T-helper 1 cell treated with Interleukin-12 subunit alpha and Interleukin-12 subunit beta and Interleukin-4 antibody, amounts not matched to agents 30 μg/mL and 1 μg/mL, for 36 hours (primary cell): ENCODE measurements around the gene MBTPS2.
"Not testable (repeated sequence)": the region's sequence is repeated elsewhere in the genome, so short reads cannot be mapped to it uniquely, and the experiment has no call there.

Source experiments
- H3K27ac Mint-ChIP-seq: one replicate; pipeline ENCODE4 v1.8.0; 2021; ENCODE audit warnings: mild to moderate bottlenecking, mixed read lengths
- H3K27me3 Mint-ChIP-seq: one replicate; pipeline ENCODE4 v1.8.0; 2021; ENCODE audit warnings: low read depth, mixed read lengths
- H3K36me3 Mint-ChIP-seq: one replicate; pipeline ENCODE4 v1.8.0; 2021; ENCODE audit warnings: low read depth, mixed read lengths
- H3K4me1 Mint-ChIP-seq: one replicate; pipeline ENCODE4 v1.8.0; 2021; ENCODE audit warnings: low read depth, mixed read lengths
- H3K4me3 Mint-ChIP-seq: one replicate; pipeline ENCODE4 v1.8.0; 2021; ENCODE audit warnings: mild to moderate bottlenecking, moderate library complexity, mixed read lengths
- H3K9me3 Mint-ChIP-seq: one replicate; pipeline ENCODE4 v1.8.0; 2021; ENCODE audit warnings: mixed read lengths

The MBTPS2 gene

GRCh38 chrX:21837056-21837455 lies 2.4 kb upstream of the MBTPS2 start:
- Mint-ChIP-seq H3K27ac (no peak overlapping the region), H3K36me3 (no peaks in the 10 kb centered on the region)

DNA sequence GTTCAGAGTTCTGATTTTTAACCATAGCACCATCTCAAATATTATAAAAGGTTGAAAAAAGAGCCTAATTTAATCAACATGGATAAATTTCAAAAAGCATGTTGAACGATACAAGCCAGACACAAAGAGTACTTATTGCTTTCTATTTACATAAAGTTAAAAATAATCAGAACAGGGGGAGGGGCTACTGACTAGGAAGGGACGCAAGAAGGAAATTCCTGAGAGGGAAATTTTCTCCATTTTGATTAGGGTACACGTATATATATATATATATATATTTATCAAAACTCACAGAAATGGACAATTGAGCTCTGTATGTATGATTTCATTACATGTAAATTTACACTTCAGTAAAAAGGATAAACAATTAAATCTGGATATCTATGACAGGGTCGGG lies 482 bp upstream of the MBTPS2 start:
- peak overlapping the region; percentile 88 for H3K4me3 Mint-ChIP-seq
- peaks cover 3% of the 10 kb centered on the region for H3K36me3 Mint-ChIP-seq
- H3K9me3 Mint-ChIP-seq = no peaks in the 10 kb centered on the region
- H3K27ac Mint-ChIP-seq = peak overlapping the region; percentile 85
- H3K27me3 Mint-ChIP-seq = no peaks in the 10 kb centered on the region
- H3K4me1 Mint-ChIP-seq = peaks cover 6% of the 10 kb centered on the region

More at GRCh38 chrX:21837056-21837455, 2.4 kb upstream of the MBTPS2 start:
- Mint-ChIP-seq H3K4me3 (no peak overlapping the region), H3K4me1 (peaks cover 8% of the 10 kb centered on the region), H3K27me3 (no peaks in the 10 kb centered on the region), H3K9me3 (no peaks in the 10 kb centered on the region)

- Mint-ChIP-seq H3K4me1 (peaks cover 6% of the 10 kb centered on the region), H3K27ac (peak overlapping the region; percentile 78), H3K36me3 (peaks cover 4% of the 10 kb centered on the region), H3K4me3 (peak overlapping the region; percentile 88), H3K27me3 (no peaks in the 10 kb centered on the region), H3K9me3 (no peaks in the 10 kb centered on the region)
Measured at GRCh38 chrX:21840193-21840545, 752 bp downstream of the MBTPS2 start.

DNA sequence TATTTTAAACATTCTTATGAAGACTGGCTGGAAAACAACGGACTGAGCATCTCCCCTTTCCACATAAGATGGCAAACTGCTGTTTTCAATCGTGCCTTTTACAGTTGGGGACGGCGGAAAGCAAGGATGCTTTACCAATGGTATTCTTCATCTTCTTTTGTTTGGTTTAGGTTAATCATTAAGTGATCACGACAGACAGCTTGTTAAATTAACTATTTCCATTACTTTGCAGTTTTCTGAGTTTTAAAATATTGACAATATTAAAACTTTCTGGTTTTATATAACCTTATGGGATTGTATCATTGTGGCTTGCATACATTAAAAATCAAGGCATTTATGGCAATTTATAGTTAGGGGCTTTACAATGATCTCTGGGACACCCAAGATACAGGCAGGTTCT lies 3.8 kb downstream of the MBTPS2 start:
- H3K9me3 Mint-ChIP-seq = no peaks in the 10 kb centered on the region
- H3K36me3 Mint-ChIP-seq = peaks cover 9% of the 10 kb centered on the region
- no peak overlapping the region for H3K4me3 Mint-ChIP-seq
- H3K27ac Mint-ChIP-seq = no peak overlapping the region
- peaks cover 6% of the 10 kb centered on the region for H3K4me1 Mint-ChIP-seq
- no peaks in the 10 kb centered on the region for H3K27me3 Mint-ChIP-seq

DNA sequence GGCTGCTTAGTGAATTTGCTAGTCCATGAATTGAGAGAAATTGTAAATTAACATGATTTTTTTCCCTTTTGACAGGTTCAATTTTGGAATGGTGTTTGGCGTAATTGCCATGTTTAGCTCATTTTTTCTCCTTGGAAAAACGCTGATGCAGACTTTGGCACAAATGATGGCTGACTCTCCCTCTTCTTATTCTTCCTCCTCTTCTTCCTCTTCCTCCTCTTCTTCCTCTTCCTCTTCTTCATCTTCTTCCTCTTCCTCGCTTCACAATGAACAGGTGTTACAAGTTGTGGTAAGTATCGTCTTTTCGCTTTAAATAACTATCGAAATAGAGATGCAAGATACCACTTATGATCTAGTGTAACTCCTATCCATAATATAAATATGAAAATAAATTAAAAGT lies 5.7 kb downstream of the MBTPS2 start:
- no peaks in the 10 kb centered on the region for H3K9me3 Mint-ChIP-seq
- peaks cover 5% of the 10 kb centered on the region for H3K4me1 Mint-ChIP-seq
- H3K27me3 Mint-ChIP-seq = no peaks in the 10 kb centered on the region
- H3K4me3 Mint-ChIP-seq = no peak overlapping the region
- H3K36me3 Mint-ChIP-seq = peaks cover 9% of the 10 kb centered on the region
- H3K27ac Mint-ChIP-seq = no peak overlapping the region

DNA sequence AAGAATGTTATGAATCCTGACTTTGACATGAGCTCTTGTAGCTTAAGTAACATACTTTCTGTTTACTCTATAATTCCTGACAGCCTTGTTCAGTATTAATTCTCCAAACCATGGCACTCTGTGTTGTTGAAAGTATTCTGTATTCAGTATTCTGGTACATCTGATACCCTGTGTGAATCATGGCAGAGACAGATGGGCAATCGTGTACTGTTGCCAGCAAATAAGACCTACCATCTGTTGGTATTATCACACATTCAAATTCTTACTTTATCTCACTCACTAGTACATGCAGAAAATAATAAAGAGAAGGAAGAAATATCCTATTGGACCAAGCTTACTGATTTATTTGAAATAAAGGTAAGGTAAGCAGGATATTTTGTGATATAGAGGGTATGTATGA lies 7.9 kb downstream of the MBTPS2 start:
- H3K4me1 Mint-ChIP-seq = no peaks in the 10 kb centered on the region
- H3K9me3 Mint-ChIP-seq = no peaks in the 10 kb centered on the region
- H3K36me3 Mint-ChIP-seq = peaks cover 9% of the 10 kb centered on the region
- H3K4me3 Mint-ChIP-seq = no peak overlapping the region
- no peak overlapping the region for H3K27ac Mint-ChIP-seq
- H3K27me3 Mint-ChIP-seq = no peaks in the 10 kb centered on the region

DNA sequence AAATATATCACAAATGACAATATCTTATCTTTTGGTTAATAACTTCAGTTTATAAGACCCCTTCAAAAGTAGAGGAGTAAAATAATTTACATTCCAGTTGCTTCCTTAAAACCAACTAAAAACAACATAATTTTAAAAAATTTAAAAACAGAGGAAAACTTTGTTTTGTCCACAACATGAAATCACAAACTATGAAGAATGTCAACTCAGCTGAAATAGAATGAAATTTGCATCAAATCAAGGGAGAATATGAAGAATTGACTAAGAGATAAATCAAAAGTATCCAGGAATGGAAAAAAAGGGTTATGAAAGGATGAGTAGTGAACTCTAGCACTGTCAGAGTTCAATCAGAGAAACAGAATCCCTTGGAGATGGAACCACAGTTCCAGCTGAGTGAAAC lies 14.2 kb downstream of the MBTPS2 start:
- Mint-ChIP-seq H3K4me3 (no peak overlapping the region), H3K4me1 (no peaks in the 10 kb centered on the region), H3K27ac (no peak overlapping the region), H3K36me3 (peaks cover 16% of the 10 kb centered on the region), H3K9me3 (no peaks in the 10 kb centered on the region), H3K27me3 (no peaks in the 10 kb centered on the region)

GRCh38 chrX:21855937-21856415 lies 16.6 kb downstream of the MBTPS2 start, which contains the start of gene YY2:
YY2 (plus strand) TSS chrX:21855987; CDS start chrX:21856485, 498 bp downstream.
- Mint-ChIP-seq H3K36me3 (peaks cover 16% of the 10 kb centered on the region), H3K9me3 (no peaks in the 10 kb centered on the region), H3K4me3 (no peak within 1 kb of the TSS)

DNA sequence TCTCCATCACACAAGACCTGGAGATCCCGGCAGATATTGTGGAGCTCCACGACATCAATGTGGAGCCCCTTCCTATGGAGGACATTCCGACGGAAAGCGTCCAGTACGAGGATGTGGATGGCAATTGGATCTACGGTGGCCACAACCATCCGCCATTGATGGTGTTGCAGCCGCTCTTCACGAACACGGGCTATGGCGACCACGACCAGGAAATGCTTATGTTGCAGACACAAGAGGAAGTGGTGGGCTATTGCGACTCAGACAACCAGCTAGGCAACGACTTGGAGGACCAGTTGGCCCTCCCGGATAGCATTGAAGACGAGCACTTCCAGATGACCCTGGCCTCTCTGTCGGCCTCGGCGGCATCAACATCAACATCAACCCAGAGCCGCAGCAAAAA lies 17.1 kb downstream of the MBTPS2 start:
- no peaks in the 10 kb centered on the region for H3K4me1 Mint-ChIP-seq
- no peaks in the 10 kb centered on the region for H3K27me3 Mint-ChIP-seq
- H3K36me3 Mint-ChIP-seq = peaks cover 16% of the 10 kb centered on the region
- H3K27ac Mint-ChIP-seq = no peak overlapping the region
- no peak overlapping the region for H3K4me3 Mint-ChIP-seq
- no peaks in the 10 kb centered on the region for H3K9me3 Mint-ChIP-seq

More at GRCh38 chrX:21855937-21856415, 16.6 kb downstream of the MBTPS2 start, which contains the start of gene YY2:
- no peaks in the 10 kb centered on the region for H3K4me1 Mint-ChIP-seq
- H3K27ac Mint-ChIP-seq = no peak within 1 kb of the TSS
- H3K27me3 Mint-ChIP-seq = no peaks in the 10 kb centered on the region

DNA sequence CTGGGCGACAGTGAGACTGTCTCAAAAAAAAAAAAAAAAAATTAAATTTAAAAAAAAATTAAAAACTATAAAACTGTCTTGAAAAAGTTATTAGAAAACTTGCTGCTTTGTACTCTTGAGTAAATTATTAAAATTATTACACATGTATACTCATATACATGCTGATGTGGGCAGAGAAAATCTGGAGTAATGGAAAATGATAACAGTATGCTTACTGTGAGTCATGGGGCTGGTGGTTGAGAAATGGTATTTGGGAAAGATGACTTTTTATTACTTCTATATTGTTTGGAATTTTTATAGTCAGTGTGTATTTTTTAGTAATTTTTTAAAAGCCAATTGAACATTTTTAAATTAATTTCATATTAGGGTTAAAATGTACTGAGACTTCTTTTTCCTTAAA lies 23.8 kb downstream of the MBTPS2 start:
- H3K36me3 Mint-ChIP-seq = peaks cover 2% of the 10 kb centered on the region
- H3K4me3 Mint-ChIP-seq = no peak overlapping the region
- no peaks in the 10 kb centered on the region for H3K4me1 Mint-ChIP-seq
- no peaks in the 10 kb centered on the region for H3K9me3 Mint-ChIP-seq
- no peaks in the 10 kb centered on the region for H3K27me3 Mint-ChIP-seq
- H3K27ac Mint-ChIP-seq = no peak overlapping the region

- Mint-ChIP-seq H3K9me3 (no peaks in the 10 kb centered on the region), H3K27ac (no peak overlapping the region), H3K4me1 (no peaks in the 10 kb centered on the region), H3K4me3 (no peak overlapping the region), H3K36me3 (peaks cover 2% of the 10 kb centered on the region), H3K27me3 (no peaks in the 10 kb centered on the region)
Measured at GRCh38 chrX:21865436-21865835, 26.0 kb downstream of the MBTPS2 start.

DNA sequence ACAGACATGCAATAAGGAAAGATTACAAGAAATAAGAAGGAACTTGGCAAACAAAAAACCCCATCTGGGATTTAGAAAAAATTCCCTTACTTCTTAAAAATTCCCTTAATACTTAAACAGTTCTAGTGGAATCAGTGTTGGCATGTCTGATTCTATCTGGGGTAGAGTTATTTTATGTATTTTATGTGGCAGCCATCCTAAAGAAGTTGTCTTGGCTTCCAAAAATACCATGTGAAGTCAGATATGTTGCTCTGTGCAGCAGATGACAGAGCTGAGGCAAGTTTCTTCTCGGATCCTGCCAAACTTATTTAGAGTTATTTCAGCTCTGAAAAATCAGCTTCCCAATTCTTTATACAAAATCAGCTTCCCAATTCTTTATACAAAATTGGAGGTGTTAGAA lies 31.1 kb downstream of the MBTPS2 start:
- Mint-ChIP-seq H3K27me3 (no peaks in the 10 kb centered on the region), H3K4me1 (peaks cover 3% of the 10 kb centered on the region), H3K27ac (no peak overlapping the region), H3K4me3 (no peak overlapping the region), H3K36me3 (peaks cover 2% of the 10 kb centered on the region), H3K9me3 (no peaks in the 10 kb centered on the region)

- Mint-ChIP-seq H3K4me1 (peaks cover 3% of the 10 kb centered on the region), H3K4me3 (no peak overlapping the region)
Measured at GRCh38 chrX:21873063-21873775, 33.8 kb downstream of the MBTPS2 start.

DNA sequence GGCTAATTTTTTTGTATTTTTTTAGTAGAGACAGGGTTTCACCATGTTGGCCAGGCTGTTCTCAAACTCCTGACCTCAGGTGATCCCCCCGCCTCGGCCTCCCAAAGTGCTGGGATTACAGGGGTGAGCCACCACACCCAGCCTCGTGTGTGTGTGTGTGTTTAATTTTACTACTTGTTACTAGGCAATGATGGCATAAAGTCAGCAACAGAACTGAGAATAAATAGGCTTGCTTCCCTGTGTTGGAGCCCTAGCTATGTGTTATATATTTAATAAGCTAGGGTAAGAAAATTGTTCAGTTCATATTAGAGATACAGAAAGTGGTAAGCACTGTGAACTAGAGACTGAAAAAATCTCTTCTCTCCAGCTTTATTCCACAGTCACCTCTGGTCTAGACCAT lies 34.8 kb downstream of the MBTPS2 start:
- H3K27ac Mint-ChIP-seq, H3K27me3 Mint-ChIP-seq, H3K9me3 Mint-ChIP-seq, H3K36me3 Mint-ChIP-seq, H3K4me3 Mint-ChIP-seq, H3K4me1 Mint-ChIP-seq: not testable (repeated sequence)

More at GRCh38 chrX:21873063-21873775, 33.8 kb downstream of the MBTPS2 start:
- Mint-ChIP-seq H3K36me3 (no peaks in the 10 kb centered on the region), H3K27me3 (no peaks in the 10 kb centered on the region), H3K9me3 (no peaks in the 10 kb centered on the region), H3K27ac (no peak overlapping the region)

GRCh38 chrX:21875013-21875412 lies 35.6 kb downstream of the MBTPS2 start:
- H3K4me3 Mint-ChIP-seq = no peak overlapping the region
- no peak overlapping the region for H3K27ac Mint-ChIP-seq
- H3K36me3 Mint-ChIP-seq = peaks cover 2% of the 10 kb centered on the region
- H3K9me3 Mint-ChIP-seq = no peaks in the 10 kb centered on the region
- H3K27me3 Mint-ChIP-seq = no peaks in the 10 kb centered on the region
- H3K4me1 Mint-ChIP-seq = peaks cover 3% of the 10 kb centered on the region
